Progenitor cell of endocrine pancreas (in vitro differentiated cells): ENCODE data around the gene SMOC2. TPM values are rescaled to one million over a fixed set of nuclear protein-coding genes. Genes with fewer than 3 reads are reported as not detected.
"Not testable (repeated sequence)": the region's sequence is repeated elsewhere in the genome, so short reads cannot be mapped to it uniquely, and the experiment has no call there.

ENCODE experiments used
- DNase-seq: peaks from one replicate; pipeline ENCODE4 v3.0.0; 2021; ENCODE audit warnings: low spot score; ENCODE audit not compliant: unreplicated experiment
- H3K27ac Mint-ChIP-seq: 2 replicates; pipeline ENCODE4 v1.8.0; 2021; ENCODE audit warnings: mild to moderate bottlenecking, moderate library complexity, mixed read lengths
- H3K27me3 Mint-ChIP-seq: 2 replicates; pipeline ENCODE4 v1.8.0; 2021; ENCODE audit warnings: mixed read lengths
- H3K36me3 Mint-ChIP-seq: 2 replicates; pipeline ENCODE4 v1.8.0; 2022; ENCODE audit warnings: mixed read lengths; ENCODE audit not compliant: insufficient read depth
- H3K4me1 Mint-ChIP-seq: 2 replicates; pipeline ENCODE4 v1.8.0; 2021; ENCODE audit warnings: low read depth, mixed read lengths
- H3K4me3 Mint-ChIP-seq: 2 replicates; pipeline ENCODE4 v1.8.0; 2021; ENCODE audit warnings: low read depth, mild to moderate bottlenecking, moderate library complexity, mixed read lengths
- H3K9me3 Mint-ChIP-seq: 2 replicates; pipeline ENCODE4 v1.8.0; 2021; ENCODE audit warnings: low read depth, mixed read lengths
- CTCF ChIP-seq: fragments of 200-600 bp; sonication (generic); IDR thresholded peaks from one replicate; pipeline ENCODE4 v1.5.0; 2021; ENCODE audit warnings: antibody characterized with exemption, mild to moderate bottlenecking; ENCODE audit not compliant: unreplicated experiment
- total RNA-seq: library from RNA; stranded (reverse); gene quantifications from 2 replicates; pipeline ENCODE4 v1.2.1, GENCODE V29; 2021

Gene SMOC2
- total RNA-seq, 1 donor from 2014 or later: 5.9 TPM

- no peaks in the 10 kb centered on the region for H3K27me3 Mint-ChIP-seq
- no peak for DNase-seq
- H3K9me3 Mint-ChIP-seq: peaks cover 22% of the 10 kb centered on the region
- H3K4me3 Mint-ChIP-seq: no peak overlapping the region
- peaks cover 37% of the 10 kb centered on the region for H3K4me1 Mint-ChIP-seq
- peaks cover 11% of the 10 kb centered on the region for H3K36me3 Mint-ChIP-seq
- no peak for TF ChIP-seq CTCF
- H3K27ac Mint-ChIP-seq: peak overlapping the region; percentile 96
Observed at GRCh38 chr6:168676552-168677322, 235.8 kb downstream of the SMOC2 start.

GRCh38 chr6:168677323-168677781, 236.4 kb downstream of the SMOC2 start:
- peaks cover 37% of the 10 kb centered on the region for H3K4me1 Mint-ChIP-seq
- peak overlapping the region; percentile 96 for H3K27ac Mint-ChIP-seq
- peaks cover 11% of the 10 kb centered on the region for H3K36me3 Mint-ChIP-seq
- H3K27me3 Mint-ChIP-seq, DNase-seq, H3K4me3 Mint-ChIP-seq: not testable (repeated sequence)
- peaks cover 22% of the 10 kb centered on the region for H3K9me3 Mint-ChIP-seq

GRCh38 chr6:168678077-168678476, 237.1 kb downstream of the SMOC2 start:
- H3K27ac Mint-ChIP-seq: peak overlapping the region; percentile 96
- H3K4me1 Mint-ChIP-seq: peaks cover 37% of the 10 kb centered on the region
- DNase-seq: no peak
- H3K27me3 Mint-ChIP-seq: no peaks in the 10 kb centered on the region
- no peak overlapping the region for H3K4me3 Mint-ChIP-seq
- TF ChIP-seq CTCF: no peak
- H3K9me3 Mint-ChIP-seq: peaks cover 22% of the 10 kb centered on the region
- peaks cover 11% of the 10 kb centered on the region for H3K36me3 Mint-ChIP-seq

- H3K36me3 Mint-ChIP-seq: peaks cover 11% of the 10 kb centered on the region
- DNase-seq: no peak
- H3K4me1 Mint-ChIP-seq: peaks cover 36% of the 10 kb centered on the region
- TF ChIP-seq CTCF: no peak
- H3K27ac Mint-ChIP-seq: peak overlapping the region; percentile 92
- no peaks in the 10 kb centered on the region for H3K27me3 Mint-ChIP-seq
- H3K4me3 Mint-ChIP-seq: no peak overlapping the region
- peaks cover 22% of the 10 kb centered on the region for H3K9me3 Mint-ChIP-seq
Observed at GRCh38 chr6:168678588-168678987, 237.6 kb downstream of the SMOC2 start.

GRCh38 chr6:168681748-168682147, 240.8 kb downstream of the SMOC2 start:
- Mint-ChIP-seq H3K27me3 (no peaks in the 10 kb centered on the region), H3K4me1 (peaks cover 29% of the 10 kb centered on the region), H3K27ac (no peak overlapping the region), H3K36me3 (peaks cover 10% of the 10 kb centered on the region), H3K9me3 (peaks cover 19% of the 10 kb centered on the region), H3K4me3 (no peak overlapping the region)
- no peak for TF ChIP-seq CTCF
- no peak for DNase-seq

- H3K4me3 Mint-ChIP-seq: no peak overlapping the region
- peaks cover 30% of the 10 kb centered on the region for H3K4me1 Mint-ChIP-seq
- DNase-seq: no peak
- peak overlapping the region; percentile 75 for H3K27ac Mint-ChIP-seq
- no peaks in the 10 kb centered on the region for H3K27me3 Mint-ChIP-seq
- H3K9me3 Mint-ChIP-seq: peaks cover 17% of the 10 kb centered on the region
- peaks cover 6% of the 10 kb centered on the region for H3K36me3 Mint-ChIP-seq
- no peak for TF ChIP-seq CTCF
Observed at GRCh38 chr6:168683621-168684020, 242.6 kb downstream of the SMOC2 start.
